ENCODE results near the gene CENPO. TPM values are rescaled to one million over a fixed set of nuclear protein-coding genes. Genes with fewer than 3 reads are reported as not detected.

Gene CENPO
- total RNA-seq, 1 donor from 2014 or later = 1.6 TPM

DNA sequence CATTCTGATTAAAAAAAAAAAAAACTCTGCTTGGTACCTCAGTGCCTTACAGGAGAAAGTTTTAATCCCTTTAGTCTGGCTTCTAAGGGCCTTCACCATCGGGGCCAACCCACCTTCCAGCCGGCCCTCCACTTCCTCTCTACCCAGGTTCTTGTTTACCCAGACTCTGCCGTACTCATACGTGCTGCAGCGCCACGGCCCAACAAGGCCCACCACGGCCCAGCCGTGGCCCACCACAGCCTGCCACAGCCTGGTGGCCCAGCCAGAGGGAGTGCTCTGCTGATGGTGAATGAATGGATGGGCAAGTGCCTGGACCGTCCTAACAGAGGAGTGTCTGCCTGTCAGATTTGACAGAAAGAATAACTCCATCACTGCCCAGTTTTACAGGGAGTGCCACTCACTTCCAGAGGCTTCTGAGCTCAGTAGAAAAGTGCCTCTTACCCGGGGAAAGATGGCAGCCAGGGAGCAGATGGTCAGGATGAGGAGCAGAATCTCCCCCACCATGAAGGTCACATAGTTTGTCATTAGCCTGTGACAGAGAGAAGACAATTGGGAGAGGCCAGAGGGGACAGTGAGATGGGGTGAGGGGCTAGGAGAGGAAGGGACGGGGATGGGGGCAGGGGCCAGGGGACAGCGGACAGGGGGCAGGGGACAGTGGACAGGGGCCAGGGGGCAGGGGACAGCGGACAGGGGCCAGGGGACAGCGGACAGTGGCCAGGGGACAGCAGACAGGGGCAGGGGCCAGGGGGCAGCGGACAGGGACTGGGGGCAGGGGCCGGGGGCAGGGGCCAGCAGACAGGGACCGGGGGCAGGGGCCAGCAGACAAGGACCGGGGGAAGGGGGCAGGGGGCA is 38.2 kb downstream of the CENPO start:
- H3K4me3 ChIP-seq (ENCODE audit: low read depth, low read length) = no peak overlapping the region
- no peak for DNase-seq (ENCODE audit: low read depth)
- peaks cover 1% of the 10 kb centered on the region for H3K36me3 ChIP-seq (ENCODE audit: control insufficient read depth, insufficient read depth, low read length)
- H3K27me3 ChIP-seq (ENCODE audit: control insufficient read depth, insufficient read depth, low read length) = no peaks in the 10 kb centered on the region
- TF ChIP-seq, protein P1, sequence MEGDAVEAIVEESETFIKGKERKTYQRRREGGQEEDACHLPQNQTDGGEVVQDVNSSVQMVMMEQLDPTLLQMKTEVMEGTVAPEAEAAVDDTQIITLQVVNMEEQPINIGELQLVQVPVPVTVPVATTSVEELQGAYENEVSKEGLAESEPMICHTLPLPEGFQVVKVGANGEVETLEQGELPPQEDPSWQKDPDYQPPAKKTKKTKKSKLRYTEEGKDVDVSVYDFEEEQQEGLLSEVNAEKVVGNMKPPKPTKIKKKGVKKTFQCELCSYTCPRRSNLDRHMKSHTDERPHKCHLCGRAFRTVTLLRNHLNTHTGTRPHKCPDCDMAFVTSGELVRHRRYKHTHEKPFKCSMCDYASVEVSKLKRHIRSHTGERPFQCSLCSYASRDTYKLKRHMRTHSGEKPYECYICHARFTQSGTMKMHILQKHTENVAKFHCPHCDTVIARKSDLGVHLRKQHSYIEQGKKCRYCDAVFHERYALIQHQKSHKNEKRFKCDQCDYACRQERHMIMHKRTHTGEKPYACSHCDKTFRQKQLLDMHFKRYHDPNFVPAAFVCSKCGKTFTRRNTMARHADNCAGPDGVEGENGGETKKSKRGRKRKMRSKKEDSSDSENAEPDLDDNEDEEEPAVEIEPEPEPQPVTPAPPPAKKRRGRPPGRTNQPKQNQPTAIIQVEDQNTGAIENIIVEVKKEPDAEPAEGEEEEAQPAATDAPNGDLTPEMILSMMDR (IDR thresholded peaks at IDR 0.05; ENCODE audit: insufficient read depth, low read length, severe bottlenecking) = no peak
- peak; percentile 47 for FAIRE-seq

DNA sequence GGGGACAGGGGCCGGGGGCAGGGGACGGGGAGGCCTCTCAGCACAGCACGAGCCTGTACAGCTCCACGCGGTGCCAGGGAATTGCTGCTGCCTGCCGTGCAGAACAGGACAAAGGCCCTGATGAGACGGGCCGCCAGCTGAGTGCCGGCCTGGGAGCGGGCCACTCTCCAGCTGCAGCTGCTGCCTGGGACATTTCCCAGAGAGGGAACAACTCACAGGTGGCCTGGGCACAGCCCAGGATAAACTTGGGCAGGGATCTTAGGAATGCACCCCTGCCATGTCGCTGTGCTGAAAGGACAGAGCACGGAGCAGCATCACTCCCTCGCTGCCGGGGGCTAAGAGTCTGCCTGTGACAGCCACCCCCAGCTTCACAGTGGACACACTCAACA is 38.8 kb downstream of the CENPO start:
- TF ChIP-seq, protein P1 (IDR thresholded peaks at IDR 0.05; ENCODE audit: insufficient read depth, low read length, severe bottlenecking) = no peak
- no peak overlapping the region for H3K4me3 ChIP-seq (ENCODE audit: low read depth, low read length)
- H3K27me3 ChIP-seq (ENCODE audit: control insufficient read depth, insufficient read depth, low read length) = no peaks in the 10 kb centered on the region
- DNase-seq (ENCODE audit: low read depth) (no peak), FAIRE-seq (no peak)
- peaks cover 3% of the 10 kb centered on the region for H3K36me3 ChIP-seq (ENCODE audit: control insufficient read depth, insufficient read depth, low read length)

DNA sequence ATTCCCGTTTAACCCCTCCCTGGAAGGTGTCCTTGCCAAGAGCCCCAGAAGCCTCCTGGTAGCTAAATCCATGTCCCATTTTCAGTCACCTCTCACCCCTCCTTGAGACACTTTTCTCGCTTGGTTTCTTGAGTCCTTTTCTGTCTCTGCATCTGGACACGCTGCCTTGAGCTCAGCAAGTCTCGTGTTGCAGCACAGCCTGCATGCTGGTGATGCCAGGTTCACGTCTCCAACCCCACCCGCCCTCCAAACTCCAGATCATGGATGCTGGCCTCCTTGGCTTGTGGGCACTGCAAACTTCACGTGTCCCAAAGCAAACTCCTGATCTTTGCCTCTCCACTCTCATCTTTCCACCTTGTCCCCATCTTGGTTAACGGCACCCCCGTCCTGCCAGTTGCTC is 39.3 kb downstream of the CENPO start:
- Histone ChIP-seq H3K36me3 (ENCODE audit: control insufficient read depth, insufficient read depth, low read length) (peaks cover 3% of the 10 kb centered on the region), H3K4me3 (ENCODE audit: low read depth, low read length) (no peak overlapping the region), H3K27me3 (ENCODE audit: control insufficient read depth, insufficient read depth, low read length) (no peaks in the 10 kb centered on the region)
- peak; percentile 23 for FAIRE-seq
- DNase-seq (ENCODE audit: low read depth) = no peak
- TF ChIP-seq, protein P1 (IDR thresholded peaks at IDR 0.05; ENCODE audit: insufficient read depth, low read length, severe bottlenecking) = no peak

DNA sequence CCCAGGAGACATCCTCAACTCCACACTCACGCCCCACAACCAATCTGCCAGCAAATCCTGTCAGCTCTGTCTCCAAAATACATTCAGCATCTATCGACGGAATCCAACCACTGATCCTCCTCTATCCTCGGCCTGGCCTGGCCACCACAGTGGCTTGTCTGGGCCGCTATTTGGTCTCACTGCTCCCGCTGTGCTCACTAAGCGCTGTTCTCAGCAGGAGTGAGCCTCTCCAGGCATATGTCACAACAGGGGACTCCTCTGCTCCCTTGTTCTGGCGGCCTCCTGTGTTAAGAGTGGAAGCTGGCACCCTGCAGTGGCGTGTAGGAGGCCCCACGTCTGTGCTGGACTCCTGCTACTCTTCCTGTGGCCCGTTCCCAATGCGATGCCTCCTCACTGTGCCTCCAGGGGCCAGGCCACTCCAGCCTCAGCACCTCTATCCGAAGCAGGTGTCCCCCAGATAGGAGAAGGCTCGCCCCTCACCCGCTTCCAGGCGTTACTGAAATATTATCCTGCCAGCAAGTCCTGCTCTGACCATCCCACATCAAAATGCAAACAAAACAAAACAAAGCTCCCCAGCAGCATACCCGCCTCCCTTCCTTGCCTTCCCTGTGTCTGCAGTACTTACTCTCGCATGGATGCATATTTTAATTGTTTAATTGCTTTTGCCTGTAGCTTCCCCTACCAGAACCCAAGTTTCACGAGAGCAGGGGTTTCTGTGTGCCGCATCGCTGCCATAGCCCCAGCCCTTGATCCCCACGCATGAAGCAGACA is 39.9 kb downstream of the CENPO start:
- TF ChIP-seq, protein P1 (IDR thresholded peaks at IDR 0.05; ENCODE audit: insufficient read depth, low read length, severe bottlenecking) = no peak
- H3K36me3 ChIP-seq (ENCODE audit: control insufficient read depth, insufficient read depth, low read length) = peaks cover 3% of the 10 kb centered on the region
- no peak overlapping the region for H3K4me3 ChIP-seq (ENCODE audit: low read depth, low read length)
- no peaks in the 10 kb centered on the region for H3K27me3 ChIP-seq (ENCODE audit: control insufficient read depth, insufficient read depth, low read length)
- peak; percentile 23 for FAIRE-seq
- no peak for DNase-seq (ENCODE audit: low read depth)

DNA sequence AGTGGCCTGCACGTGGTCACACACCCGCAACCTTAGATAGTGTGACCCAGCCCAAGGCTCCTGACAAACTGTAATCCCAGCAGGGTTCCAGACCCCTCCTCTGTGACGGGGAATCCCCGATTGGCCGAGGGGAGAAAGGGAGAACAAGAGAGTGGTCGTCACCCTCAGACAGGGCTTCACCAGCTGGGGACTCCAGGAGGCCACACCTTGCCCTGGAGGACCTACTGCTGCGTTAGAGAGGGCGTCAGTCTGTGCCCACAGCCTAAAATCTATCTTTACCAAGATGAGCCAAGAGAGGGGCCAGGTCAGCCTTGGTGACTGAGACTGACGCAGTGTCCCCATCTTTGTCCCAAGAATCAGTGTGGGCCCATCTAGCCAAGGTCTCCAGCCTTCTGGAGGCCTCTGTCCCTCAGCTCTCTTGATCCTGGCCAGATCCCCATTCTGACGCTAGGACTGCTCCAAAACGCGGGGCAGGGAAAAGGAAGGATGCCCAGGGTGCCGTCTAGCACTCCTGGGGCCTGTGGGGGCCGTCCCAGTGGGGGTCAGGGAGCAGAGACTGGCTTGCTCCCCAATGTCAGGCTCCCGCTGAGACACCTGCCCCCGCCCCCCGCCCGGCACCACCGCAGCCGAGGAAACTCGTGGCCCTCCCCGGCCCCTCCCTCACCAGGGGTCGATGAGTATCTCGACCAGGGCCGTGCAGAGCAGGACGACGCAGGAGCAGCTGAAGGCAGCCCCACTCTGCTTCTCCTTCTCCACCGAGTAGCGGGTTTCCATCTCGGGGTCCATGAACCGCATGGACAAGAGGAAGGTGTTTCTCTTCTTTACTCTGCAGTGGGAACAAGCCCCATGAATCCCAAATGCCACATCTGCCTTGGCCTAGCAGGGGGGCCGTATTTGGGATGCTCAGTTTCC is 40.9 kb downstream of the CENPO start:
- no peak overlapping the region for H3K4me3 ChIP-seq (ENCODE audit: low read depth, low read length)
- H3K36me3 ChIP-seq (ENCODE audit: control insufficient read depth, insufficient read depth, low read length) = peaks cover 3% of the 10 kb centered on the region
- H3K27me3 ChIP-seq (ENCODE audit: control insufficient read depth, insufficient read depth, low read length) = no peaks in the 10 kb centered on the region
- TF ChIP-seq, protein P1 (IDR thresholded peaks at IDR 0.05; ENCODE audit: insufficient read depth, low read length, severe bottlenecking) = no peak
- no peak for DNase-seq (ENCODE audit: low read depth)
- FAIRE-seq = no peak
